MG63 (cell line): ENCODE measurements around the gene PRSS57. TPM values are rescaled to one million over a fixed set of nuclear protein-coding genes. Genes with fewer than 3 reads are reported as not detected.

Source experiments
- DNase-seq: peaks from one replicate; pipeline ENCODE4 v3.0.0-alpha.2; 2020
- H3K27me3 ChIP-seq: fragments of 250-450 bp; sonication (Bioruptor Pico); 2 replicates; pipeline ENCODE4 v1.5.1; 2020; ENCODE audit warnings: mild to moderate bottlenecking, moderate library complexity
- H3K36me3 ChIP-seq: fragments of 250-450 bp; sonication (Bioruptor Pico); 2 replicates; pipeline ENCODE4 v1.5.1; 2020; ENCODE audit warnings: mild to moderate bottlenecking, moderate library complexity
- H3K4me3 ChIP-seq: fragments of 250-450 bp; sonication (Bioruptor Pico); 2 replicates; pipeline ENCODE4 v1.5.1; 2020; ENCODE audit warnings: mild to moderate bottlenecking, moderate library complexity
- H3K9me3 ChIP-seq: fragments of 250-450 bp; sonication (Bioruptor Pico); 2 replicates; pipeline ENCODE4 v1.5.1; 2020; ENCODE audit warnings: mild to moderate bottlenecking, moderate library complexity
- total RNA-seq: library from RNA; depleted of rRNA; stranded (reverse); fragments of >200 nt; shearing (Covaris generic); gene quantifications from 2 replicates; pipeline ENCODE4 v1.2.3, GENCODE V29; 2014; ENCODE audit warnings: low replicate concordance

Gene PRSS57
- total RNA-seq, 1 experiment from 2014 or later: not detected

GRCh38 chr19:664913-665443, 30.3 kb downstream of the PRSS57 start:
- Histone ChIP-seq H3K27me3 (no peaks in the 10 kb centered on the region), H3K9me3 (no peaks in the 10 kb centered on the region), H3K36me3 (no peaks in the 10 kb centered on the region), H3K4me3 (no peak overlapping the region)
- DNase-seq: peak; percentile 64

GRCh38 chr19:663682-664117, 31.6 kb downstream of the PRSS57 start:
- DNase-seq: no peak
- peak overlapping the region; percentile 62 for H3K4me3 ChIP-seq
- H3K27me3 ChIP-seq: no peaks in the 10 kb centered on the region
- no peaks in the 10 kb centered on the region for H3K36me3 ChIP-seq
- no peaks in the 10 kb centered on the region for H3K9me3 ChIP-seq

GRCh38 chr19:662962-663681, 32.1 kb downstream of the PRSS57 start, which contains the start of gene RNF126:
Gene RNF126, minus strand, starts transcription at chr19:663214. Its CDS starts 93 bp downstream, at chr19:663121.
- H3K27me3 ChIP-seq: no peaks in the 10 kb centered on the region
- H3K9me3 ChIP-seq: no peaks in the 10 kb centered on the region
- H3K4me3 ChIP-seq: peak within 1 kb of the TSS; percentile 68
- no peaks in the 10 kb centered on the region for H3K36me3 ChIP-seq
- DNase-seq: peak; percentile 87

- no peaks in the 10 kb centered on the region for H3K27me3 ChIP-seq
- no peaks in the 10 kb centered on the region for H3K9me3 ChIP-seq
- peak overlapping the region; percentile 68 for H3K4me3 ChIP-seq
- peak; percentile 48 for DNase-seq
- H3K36me3 ChIP-seq: no peaks in the 10 kb centered on the region
These were observed 32.9 kb downstream of the PRSS57 start for GRCh38 chr19:662207-662961.

- no peaks in the 10 kb centered on the region for H3K9me3 ChIP-seq
- DNase-seq: no peak
- H3K27me3 ChIP-seq: no peaks in the 10 kb centered on the region
- H3K36me3 ChIP-seq: no peaks in the 10 kb centered on the region
- peak overlapping the region; percentile 68 for H3K4me3 ChIP-seq
These were observed 33.6 kb downstream of the PRSS57 start for GRCh38 chr19:661427-662196.

GRCh38 chr19:660793-661426, 34.3 kb downstream of the PRSS57 start:
- DNase-seq: no peak
- no peaks in the 10 kb centered on the region for H3K27me3 ChIP-seq
- peak overlapping the region; percentile 68 for H3K4me3 ChIP-seq
- no peaks in the 10 kb centered on the region for H3K36me3 ChIP-seq
- no peaks in the 10 kb centered on the region for H3K9me3 ChIP-seq

GRCh38 chr19:658916-659839, 36.1 kb downstream of the PRSS57 start:
- H3K36me3 ChIP-seq: no peaks in the 10 kb centered on the region; the same call in none of the 2 replicates
- no peak for DNase-seq
- no peaks in the 10 kb centered on the region for H3K27me3 ChIP-seq
- no peak overlapping the region for H3K4me3 ChIP-seq
- H3K9me3 ChIP-seq: no peaks in the 10 kb centered on the region

- Histone ChIP-seq H3K4me3 (no peak overlapping the region), H3K9me3 (no peaks in the 10 kb centered on the region), H3K27me3 (no peaks in the 10 kb centered on the region), H3K36me3 (peaks cover 3% of the 10 kb centered on the region)
- DNase-seq: no peak
These were observed 37.0 kb downstream of the PRSS57 start for GRCh38 chr19:658059-658839.

GRCh38 chr19:657611-658010, 37.6 kb downstream of the PRSS57 start:
- Histone ChIP-seq H3K36me3 (peaks cover 3% of the 10 kb centered on the region), H3K4me3 (no peak overlapping the region), H3K27me3 (no peaks in the 10 kb centered on the region), H3K9me3 (no peaks in the 10 kb centered on the region)
- no peak for DNase-seq

- H3K36me3 ChIP-seq: peaks cover 3% of the 10 kb centered on the region
- H3K9me3 ChIP-seq: no peaks in the 10 kb centered on the region
- H3K27me3 ChIP-seq: no peaks in the 10 kb centered on the region
- H3K4me3 ChIP-seq: no peak overlapping the region
- no peak for DNase-seq
These were observed 38.3 kb downstream of the PRSS57 start for GRCh38 chr19:656751-657559.

- Histone ChIP-seq H3K27me3 (no peaks in the 10 kb centered on the region), H3K36me3 (peaks cover 3% of the 10 kb centered on the region), H3K4me3 (no peak overlapping the region), H3K9me3 (no peaks in the 10 kb centered on the region)
- no peak for DNase-seq
These were observed 39.6 kb downstream of the PRSS57 start for GRCh38 chr19:655691-656090.

GRCh38 chr19:653425-653824, 41.8 kb downstream of the PRSS57 start:
- H3K9me3 ChIP-seq: no peaks in the 10 kb centered on the region
- no peak overlapping the region for H3K4me3 ChIP-seq
- no peaks in the 10 kb centered on the region for H3K27me3 ChIP-seq
- DNase-seq: no peak
- peaks cover 3% of the 10 kb centered on the region for H3K36me3 ChIP-seq

- DNase-seq: no peak
- Histone ChIP-seq H3K4me3 (no peak overlapping the region), H3K36me3 (peaks cover 3% of the 10 kb centered on the region), H3K27me3 (no peaks in the 10 kb centered on the region), H3K9me3 (no peaks in the 10 kb centered on the region)
These were observed 42.5 kb downstream of the PRSS57 start for GRCh38 chr19:652467-653389.
